Stimulated activated CD4-positive, alpha-beta T cell treated with anti-CD3 and anti-CD28 coated beads, Interleukin-4, amount 100 ng/mL, for 48 hours (primary cell): Measurements from ENCODE around the gene THY1.
"Not testable (repeated sequence)": the region's sequence is repeated elsewhere in the genome, so short reads cannot be mapped to it uniquely, and the experiment has no call there.

Source experiments
- DNase-seq, 2 donors: peaks; one replicate each; pipeline ENCODE4 v3.0.0-alpha.2; 2020; ENCODE audit warnings: low read depth in 2 of 2

The THY1 gene

GRCh38 chr11:119422809-119423508 lies at the start of gene THY1:
THY1 (minus strand) TSS chr11:119423172; CDS start chr11:119420905, 2,267 bp downstream.
- no peak for DNase-seq

GRCh38 chr11:119472186-119472855 lies 49.3 kb upstream of the THY1 start:
- DNase-seq = no peak

- DNase-seq = no peak
These were observed 48.4 kb upstream of the THY1 start for GRCh38 chr11:119471329-119471728.

- no peak for DNase-seq
These were observed 47.6 kb upstream of the THY1 start for GRCh38 chr11:119470317-119471291.

GRCh38 chr11:119469506-119469905 lies 46.5 kb upstream of the THY1 start:
- DNase-seq = no peak

GRCh38 chr11:119468511-119468910 lies 45.5 kb upstream of the THY1 start:
- DNase-seq = no peak

GRCh38 chr11:119461229-119461963 lies 38.4 kb upstream of the THY1 start:
- DNase-seq = no peak

GRCh38 chr11:119460582-119460981 lies 37.6 kb upstream of the THY1 start:
- DNase-seq = no peak

GRCh38 chr11:119460097-119460496 lies 37.1 kb upstream of the THY1 start:
- DNase-seq = no peak

GRCh38 chr11:119459293-119459976 lies 36.5 kb upstream of the THY1 start:
- no peak for DNase-seq

GRCh38 chr11:119455708-119456107 lies 32.7 kb upstream of the THY1 start:
- not testable (repeated sequence) for DNase-seq

- DNase-seq = not testable (repeated sequence)
These were observed 32.3 kb upstream of the THY1 start for GRCh38 chr11:119455241-119455640.

GRCh38 chr11:119453881-119454280 lies 30.9 kb upstream of the THY1 start:
- no peak for DNase-seq

GRCh38 chr11:119450590-119451326 lies 27.8 kb upstream of the THY1 start:
- no peak for DNase-seq

- no peak for DNase-seq
These were observed 26.5 kb upstream of the THY1 start for GRCh38 chr11:119449498-119449897.

- no peak for DNase-seq
These were observed 25.4 kb upstream of the THY1 start for GRCh38 chr11:119448380-119448779.

- DNase-seq = no peak
These were observed 24.8 kb upstream of the THY1 start for GRCh38 chr11:119447664-119448242.

GRCh38 chr11:119446871-119447663 lies 24.1 kb upstream of the THY1 start:
- no peak for DNase-seq

GRCh38 chr11:119446434-119446833 lies 23.5 kb upstream of the THY1 start:
- no peak for DNase-seq
